ENCODE data around the gene CCL1.

DNA sequence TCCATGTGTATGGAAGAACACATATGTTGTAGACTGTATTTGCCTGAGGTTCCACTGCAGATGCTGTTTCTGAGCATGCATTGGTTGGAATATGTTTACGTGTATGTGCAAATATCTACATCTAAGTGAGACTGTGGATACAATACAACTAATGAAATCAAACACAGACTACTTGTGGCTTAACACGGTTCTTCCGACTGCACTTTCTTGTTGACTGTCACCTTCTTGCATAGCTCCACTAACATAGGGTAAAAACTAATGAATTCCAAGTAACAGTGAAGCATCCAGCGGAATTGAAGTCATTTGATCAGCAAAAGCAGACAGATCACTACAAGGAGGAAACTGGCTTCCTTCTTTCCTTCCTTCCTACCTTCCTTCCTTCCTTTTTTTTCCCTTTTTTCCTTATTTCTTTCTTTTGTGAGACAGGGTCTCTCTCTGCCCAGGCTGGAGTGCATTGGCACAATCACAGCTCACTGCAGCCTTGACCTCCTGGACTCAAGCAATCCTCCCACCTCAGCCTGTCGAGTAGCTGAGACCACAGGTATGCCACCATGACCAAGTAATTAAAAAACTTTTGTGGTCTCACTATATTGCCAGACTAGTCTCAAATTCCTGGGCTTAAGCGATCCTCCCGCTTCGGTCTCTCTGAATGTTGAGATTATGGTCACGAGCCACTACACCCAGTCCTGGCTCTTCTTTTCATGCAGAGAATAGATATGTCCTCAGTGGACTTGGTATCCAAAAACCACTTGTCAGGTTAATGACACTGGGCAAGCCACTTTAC is 22.0 kb upstream of the CCL1 start:
- TF ChIP-seq EZH2phosphoT487 (IDR thresholded peaks at IDR 0.05; ENCODE audit: insufficient read depth, low read depth) (no peak), EZH2 (IDR thresholded peaks at IDR 0.05; ENCODE audit: insufficient read depth, poor library complexity, severe bottlenecking) (no peak)

Data from GM23248 (cell line).